ENCODE measurements around the gene RNLS.
A peak's percentile ranks its signal among the peaks of the same experiment; 100 is the strongest.

The RNLS gene

GRCh38 chr10:88399240-88399639 is 183.9 kb downstream of the RNLS start:
- no peak for DNase-seq (ENCODE audit: insufficient read length)
- TF ChIP-seq TAF1 (IDR thresholded peaks at IDR 0.05; ENCODE audit: borderline replicate concordance, low read depth, low read length) (no peak), POLR2A (IDR thresholded peaks at IDR 0.05; ENCODE audit: low read depth, low read length) (no peak), POLR2AphosphoS5 (IDR thresholded peaks at IDR 0.05; ENCODE audit: low read depth, low read length) (no peak)
- no peak for FAIRE-seq

- no peak for DNase-seq (ENCODE audit: insufficient read length)
- FAIRE-seq = no peak
- TF ChIP-seq POLR2AphosphoS5 (IDR thresholded peaks at IDR 0.05; ENCODE audit: low read depth, low read length) = no peak
- TF ChIP-seq POLR2A (IDR thresholded peaks at IDR 0.05; ENCODE audit: low read depth, low read length) = no peak
- no peak for TF ChIP-seq TAF1 (IDR thresholded peaks at IDR 0.05; ENCODE audit: borderline replicate concordance, low read depth, low read length)
Observed at GRCh38 chr10:88395677-88396076, 187.4 kb downstream of the RNLS start.

- TF ChIP-seq POLR2A (IDR thresholded peaks at IDR 0.05; ENCODE audit: low read depth, low read length) (0 out of 2 replicates have a peak, but pooled peaks have one; percentile 43), TAF1 (IDR thresholded peaks at IDR 0.05; ENCODE audit: borderline replicate concordance, low read depth, low read length) (0 out of 2 replicates have a peak, but pooled peaks have one; percentile 31), POLR2AphosphoS5 (IDR thresholded peaks at IDR 0.05; ENCODE audit: low read depth, low read length) (peak; percentile 29; the same call in 1 of the 2 replicates)
- peak; percentile 99 for FAIRE-seq
- DNase-seq (ENCODE audit: insufficient read length) = no peak
Observed at GRCh38 chr10:88392222-88392621, 190.9 kb downstream of the RNLS start.

- FAIRE-seq = peak; percentile 66
- TF ChIP-seq POLR2A (IDR thresholded peaks at IDR 0.05; ENCODE audit: low read depth, low read length) (no peak), TAF1 (IDR thresholded peaks at IDR 0.05; ENCODE audit: borderline replicate concordance, low read depth, low read length) (no peak), POLR2AphosphoS5 (IDR thresholded peaks at IDR 0.05; ENCODE audit: low read depth, low read length) (no peak)
Observed at GRCh38 chr10:88390041-88390440, 193.1 kb downstream of the RNLS start.

GRCh38 chr10:88389456-88389855 is 193.7 kb downstream of the RNLS start:
- FAIRE-seq = no peak
- TF ChIP-seq POLR2A (IDR thresholded peaks at IDR 0.05; ENCODE audit: low read depth, low read length) (no peak), TAF1 (IDR thresholded peaks at IDR 0.05; ENCODE audit: borderline replicate concordance, low read depth, low read length) (no peak), POLR2AphosphoS5 (IDR thresholded peaks at IDR 0.05; ENCODE audit: low read depth, low read length) (no peak)
- no peak for DNase-seq (ENCODE audit: insufficient read length)

More at GRCh38 chr10:88390041-88390440, 193.1 kb downstream of the RNLS start:
- no peak for DNase-seq (ENCODE audit: insufficient read length)

GRCh38 chr10:88388324-88388723 is 194.8 kb downstream of the RNLS start:
- no peak for TF ChIP-seq POLR2A (IDR thresholded peaks at IDR 0.05; ENCODE audit: low read depth, low read length)
- TF ChIP-seq POLR2AphosphoS5 (IDR thresholded peaks at IDR 0.05; ENCODE audit: low read depth, low read length) = no peak
- no peak for TF ChIP-seq TAF1 (IDR thresholded peaks at IDR 0.05; ENCODE audit: borderline replicate concordance, low read depth, low read length)
- peak; percentile 72 for FAIRE-seq
- no peak for DNase-seq (ENCODE audit: insufficient read length)

GRCh38 chr10:88386821-88387773 is 196.0 kb downstream of the RNLS start:
- TF ChIP-seq POLR2AphosphoS5 (IDR thresholded peaks at IDR 0.05; ENCODE audit: low read depth, low read length) (peak; percentile 15; the same call in 1 of the 2 replicates), TAF1 (IDR thresholded peaks at IDR 0.05; ENCODE audit: borderline replicate concordance, low read depth, low read length) (no peak)
- DNase-seq (ENCODE audit: insufficient read length) = no peak
- no peak for FAIRE-seq

GRCh38 chr10:88386204-88386788 is 196.8 kb downstream of the RNLS start:
- DNase-seq (ENCODE audit: insufficient read length) = no peak
- no peak for FAIRE-seq
- 0 out of 2 replicates have a peak, but pooled peaks have one; percentile 12 for TF ChIP-seq POLR2AphosphoS5 (IDR thresholded peaks at IDR 0.05; ENCODE audit: low read depth, low read length)
- TF ChIP-seq TAF1 (IDR thresholded peaks at IDR 0.05; ENCODE audit: borderline replicate concordance, low read depth, low read length) = no peak
- TF ChIP-seq POLR2A (IDR thresholded peaks at IDR 0.05; ENCODE audit: low read depth, low read length) = peak; percentile 48; the same call in 1 of the 2 replicates

GRCh38 chr10:88385601-88386203 is 197.4 kb downstream of the RNLS start:
- DNase-seq (ENCODE audit: insufficient read length) = peak; percentile 15
- TF ChIP-seq POLR2AphosphoS5 (IDR thresholded peaks at IDR 0.05; ENCODE audit: low read depth, low read length) (0 out of 2 replicates have a peak, but pooled peaks have one; percentile 47), TAF1 (IDR thresholded peaks at IDR 0.05; ENCODE audit: borderline replicate concordance, low read depth, low read length) (0 out of 2 replicates have a peak, but pooled peaks have one; percentile 28), POLR2A (IDR thresholded peaks at IDR 0.05; ENCODE audit: low read depth, low read length) (no peak)
- peak; percentile 98 for FAIRE-seq

GRCh38 chr10:88383276-88383675 is 199.8 kb downstream of the RNLS start:
- no peak for FAIRE-seq
- no peak for TF ChIP-seq POLR2A (IDR thresholded peaks at IDR 0.05; ENCODE audit: low read depth, low read length)
- no peak for TF ChIP-seq TAF1 (IDR thresholded peaks at IDR 0.05; ENCODE audit: borderline replicate concordance, low read depth, low read length)
- TF ChIP-seq POLR2AphosphoS5 (IDR thresholded peaks at IDR 0.05; ENCODE audit: low read depth, low read length) = no peak
- DNase-seq (ENCODE audit: insufficient read length) = no peak

- TF ChIP-seq TAF1 (IDR thresholded peaks at IDR 0.05; ENCODE audit: borderline replicate concordance, low read depth, low read length) (no peak), POLR2AphosphoS5 (IDR thresholded peaks at IDR 0.05; ENCODE audit: low read depth, low read length) (no peak), POLR2A (IDR thresholded peaks at IDR 0.05; ENCODE audit: low read depth, low read length) (no peak)
- DNase-seq (ENCODE audit: insufficient read length) (no peak), FAIRE-seq (no peak)
Observed at GRCh38 chr10:88382699-88383098, 200.4 kb downstream of the RNLS start.
